ENCODE results near the gene AP4B1. TPM values are rescaled to one million over a fixed set of nuclear protein-coding genes. Genes with fewer than 3 reads are reported as not detected.

Gene AP4B1
- polyA plus RNA-seq, 2 of the 4 experiments (the other 2 are of a cell fraction): 9.2 to 11.9 TPM

GRCh38 chr1:113913312-113913668 lies 8.7 kb upstream of the AP4B1 start:
- no peaks in the 10 kb centered on the region for H3K9me3 ChIP-seq
- H3K4me3 ChIP-seq: no peak overlapping the region
- FAIRE-seq: no peak
- H3K27ac ChIP-seq: no peak overlapping the region
- CTCF ChIA-PET: interaction anchor here (0.9 kb wide), 1 partner anchor 9 kb away, joined by 3 read pairs; no protein-coding TSS in a partner anchor
- no peak overlapping the region for H3K4me2 ChIP-seq
- no peak for TF ChIP-seq TP53 (CRISPR knock-in tag; IDR thresholded peaks at IDR 0.05)
- TF ChIP-seq USF2 (IDR thresholded peaks at IDR 0.05): no peak
- no peak for TF ChIP-seq POLR2AphosphoS2 (conservative IDR thresholded peaks at IDR 0.05; ENCODE audit: low read length)
- no peak for TF ChIP-seq JUN (IDR thresholded peaks at IDR 0.05)
- no peak for TF ChIP-seq BHLHE40 (IDR thresholded peaks at IDR 0.05; ENCODE audit: low read depth, low read length)
- no peak for TF ChIP-seq NR3C1 (IDR thresholded peaks at IDR 0.05)
- no peak for TF ChIP-seq CBX8 (IDR thresholded peaks at IDR 0.05)
- no peak for TF ChIP-seq NFE2L2 (conservative IDR thresholded peaks at IDR 0.05; ENCODE audit: low read length)
- no peak for TF ChIP-seq RFX5 (IDR thresholded peaks at IDR 0.05)
- WGBS (ENCODE audit: missing lambda C conversion rate): 64% methylated on average over 3 of the region's 3 CpGs
- no peak for ATAC-seq
- no peak for DNase-seq (ENCODE audit: low read depth in 1 of 2, low spot score in 1 of 2)
- no peaks in the 10 kb centered on the region for H3K4me1 ChIP-seq
- POLR2A ChIA-PET: no interaction called here

GRCh38 chr1:113912594-113913311 lies 8.2 kb upstream of the AP4B1 start:
- Histone ChIP-seq H3K27ac (no peak overlapping the region), H3K9me3 (no peaks in the 10 kb centered on the region), H3K4me3 (no peak overlapping the region), H3K4me1 (no peaks in the 10 kb centered on the region), H3K4me2 (no peak overlapping the region)
- no peak for TF ChIP-seq BCL3 (IDR thresholded peaks at IDR 0.05)
- WGBS (ENCODE audit: missing lambda C conversion rate): 91% methylated on average over 4 of the region's 6 CpGs
- ATAC-seq (no peak), DNase-seq (ENCODE audit: low read depth in 1 of 2, low spot score in 1 of 2) (no peak), FAIRE-seq (no peak)
- CTCF ChIA-PET: interaction anchor here (0.9 kb wide), 1 partner anchor 9 kb away, joined by 3 read pairs; no protein-coding TSS in a partner anchor
- POLR2A ChIA-PET: no interaction called here

GRCh38 chr1:113905435-113905861 lies 849 bp upstream of the AP4B1 start:
- H3K4me3 ChIP-seq: peak overlapping the region; percentile 77
- POLR2A ChIA-PET: interaction anchor here (3.5 kb wide), 1 partner anchor 25 kb away, joined by 32 read pairs; the partner anchor contains the start of gene HIPK1
- ATAC-seq (peak; percentile 35 to 36), DNase-seq (ENCODE audit: low read depth in 1 of 2, low spot score in 1 of 2) (no peak), FAIRE-seq (no peak)
- CTCF ChIA-PET: interaction anchor here (0.7 to 3.0 kb wide), 5 partner anchors 12 to 146 kb away, joined by 3 to 9 read pairs (median 5); partner anchors contain the start of genes HIPK1 and PHTF1
- peaks cover 9% of the 10 kb centered on the region; the same call in 1 of the 3 replicates for H3K4me1 ChIP-seq
- TF ChIP-seq RFX5 (IDR thresholded peaks at IDR 0.05): no peak
- TF ChIP-seq JUNB (IDR thresholded peaks at IDR 0.05): no peak
- TF ChIP-seq KDM5A (IDR thresholded peaks at IDR 0.05): 0 out of 2 replicates have a peak, but pooled peaks have one; percentile 36
- TF ChIP-seq RARB (CRISPR knock-in tag; IDR thresholded peaks at IDR 0.05): no peak
- peak overlapping the region; percentile 77 to 92 for H3K27ac ChIP-seq
- WGBS (ENCODE audit: missing lambda C conversion rate): 0% methylated on average over 7 of the region's 17 CpGs
- no peaks in the 10 kb centered on the region for H3K9me3 ChIP-seq
- H3K4me2 ChIP-seq: peak overlapping the region; percentile 84

- TF ChIP-seq JUNB (IDR thresholded peaks at IDR 0.05) (no peak), RAD21 (conservative IDR thresholded peaks at IDR 0.05 in 1 of 2, IDR thresholded peaks at IDR 0.05 in 1 of 2) (no peak), PHF8 (IDR thresholded peaks at IDR 0.05; ENCODE audit: borderline replicate concordance, low read depth) (no peak), MAZ (IDR thresholded peaks at IDR 0.05; ENCODE audit: borderline replicate concordance, low read depth, low read length) (no peak), KDM5A (IDR thresholded peaks at IDR 0.05) (no peak), EHMT2 (IDR thresholded peaks at IDR 0.05; ENCODE audit: low read depth) (no peak), MAFK (IDR thresholded peaks at IDR 0.05; ENCODE audit: partially characterized antibody) (no peak), NPAS2 (CRISPR knock-in tag; IDR thresholded peaks at IDR 0.05; ENCODE audit: borderline replicate concordance) (no peak), ZNF302 (CRISPR knock-in tag; IDR thresholded peaks at IDR 0.05) (no peak), SREBF2 (IDR thresholded peaks at IDR 0.05) (no peak), ZFP36 (IDR thresholded peaks at IDR 0.05; ENCODE audit: borderline replicate concordance, partially characterized antibody) (no peak)
- DNase-seq (ENCODE audit: low read depth in 1 of 2, low spot score in 1 of 2): no peak
- H3K4me1 ChIP-seq: peaks cover 9% of the 10 kb centered on the region; the same call in 1 of the 3 replicates
- ATAC-seq: peak in 1 of 2 experiments; percentile 61; a peak in 3 of 6 replicates
- 1% methylated on average over 11 of the region's 11 CpGs for WGBS (ENCODE audit: missing lambda C conversion rate)
- H3K4me2 ChIP-seq: peak overlapping the region; percentile 95
- ChIA-PET POLR2A (interaction anchor here (3.5 kb wide), 1 partner anchor 26 kb away, joined by 32 read pairs; the partner anchor contains the start of gene HIPK1), CTCF (interaction anchor here (0.7 to 3.0 kb wide), 8 partner anchors 17 to 72 kb away, joined by 3 to 11 read pairs (median 3); partner anchors contain the start of genes BCL2L15 and HIPK1)
- H3K4me3 ChIP-seq: peak overlapping the region; percentile 77
- peak overlapping the region; percentile 83 to 92 for H3K27ac ChIP-seq
- FAIRE-seq: no peak
- no peaks in the 10 kb centered on the region for H3K9me3 ChIP-seq
Observed at GRCh38 chr1:113904293-113904673, 316 bp downstream of the AP4B1 start.

Measured in A549 (cell line).